WTC11 (cell line): ENCODE results near the gene SUPT5H.

Experiments used
- ESRRA ChIP-seq: sonication (generic); formaldehyde crosslinking; IDR thresholded peaks from 2 replicates; pipeline ENCODE4 v1.8.1; 2022; ENCODE audit warnings: mild to moderate bottlenecking, missing genetic modification reagents, borderline replicate concordance
- NFYB ChIP-seq: sonication (generic); formaldehyde crosslinking; conservative IDR thresholded peaks from 2 replicates; pipeline ENCODE4 v1.8.0; 2022; ENCODE audit warnings: low read depth, missing genetic modification reagents
- SMAD3 ChIP-seq: sonication (generic); formaldehyde crosslinking; IDR thresholded peaks from 2 replicates; pipeline ENCODE4 v1.8.0; 2022; ENCODE audit warnings: missing genetic modification reagents, mild to moderate bottlenecking, borderline replicate concordance
- ZNF396 ChIP-seq: fragments of 250-450 bp; sonication (Bioruptor Pico); IDR thresholded peaks from 2 replicates; pipeline ENCODE4 v1.8.0; 2021; ENCODE audit warnings: mild to moderate bottlenecking, moderate library complexity, borderline replicate concordance
- TF ChIP-seq, protein P1 (sequence below): sonication (generic); formaldehyde crosslinking; IDR thresholded peaks from 2 replicates; pipeline ENCODE4 v1.8.0; 2022; ENCODE audit warnings: mild to moderate bottlenecking, missing genetic modification reagents

DNA sequence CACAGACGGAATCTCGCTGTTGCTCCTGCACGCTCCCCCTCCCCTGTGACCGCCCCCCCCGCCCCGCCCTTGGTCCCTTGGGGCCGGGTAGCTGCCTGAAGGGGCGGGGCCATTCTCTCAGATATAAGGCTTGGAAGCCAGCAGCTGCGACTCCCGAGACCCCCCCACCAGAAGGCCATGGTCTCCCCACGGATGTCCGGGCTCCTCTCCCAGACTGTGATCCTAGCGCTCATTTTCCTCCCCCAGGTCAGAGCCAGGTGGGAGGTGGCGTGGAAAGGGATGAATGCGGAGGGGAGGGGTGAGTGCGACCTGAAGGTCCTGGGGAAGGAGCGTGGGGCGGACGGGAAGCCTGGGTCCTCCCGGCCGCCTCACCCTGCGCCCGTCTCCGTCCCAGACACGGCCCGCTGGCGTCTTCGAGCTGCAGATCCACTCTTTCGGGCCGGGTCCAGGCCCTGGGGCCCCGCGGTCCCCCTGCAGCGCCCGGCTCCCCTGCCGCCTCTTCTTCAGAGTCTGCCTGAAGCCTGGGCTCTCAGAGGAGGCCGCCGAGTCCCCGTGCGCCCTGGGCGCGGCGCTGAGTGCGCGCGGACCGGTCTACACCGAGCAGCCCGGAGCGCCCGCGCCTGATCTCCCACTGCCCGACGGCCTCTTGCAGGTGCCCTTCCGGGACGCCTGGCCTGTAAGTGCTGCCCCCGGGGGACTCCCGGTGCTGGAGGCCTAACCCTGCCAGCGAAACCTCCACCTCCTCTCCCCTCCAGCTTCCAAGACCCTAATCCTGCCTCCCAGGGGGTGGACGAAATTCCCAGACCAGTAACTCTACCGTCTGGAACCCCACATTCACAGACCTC, 53.6 kb downstream of the SUPT5H start, which contains the start of gene DLL3:
- TF ChIP-seq NFYB (CRISPR knock-in tag) (no peak), SMAD3 (CRISPR knock-in tag) (no peak), ZNF396 (no peak), ESRRA (no peak)
- TF ChIP-seq, protein P1, sequence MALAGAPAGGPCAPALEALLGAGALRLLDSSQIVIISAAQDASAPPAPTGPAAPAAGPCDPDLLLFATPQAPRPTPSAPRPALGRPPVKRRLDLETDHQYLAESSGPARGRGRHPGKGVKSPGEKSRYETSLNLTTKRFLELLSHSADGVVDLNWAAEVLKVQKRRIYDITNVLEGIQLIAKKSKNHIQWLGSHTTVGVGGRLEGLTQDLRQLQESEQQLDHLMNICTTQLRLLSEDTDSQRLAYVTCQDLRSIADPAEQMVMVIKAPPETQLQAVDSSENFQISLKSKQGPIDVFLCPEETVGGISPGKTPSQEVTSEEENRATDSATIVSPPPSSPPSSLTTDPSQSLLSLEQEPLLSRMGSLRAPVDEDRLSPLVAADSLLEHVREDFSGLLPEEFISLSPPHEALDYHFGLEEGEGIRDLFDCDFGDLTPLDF (CRISPR knock-in tag) = no peak
